ENCODE data around the gene MORN5. TPM values are rescaled to one million over a fixed set of nuclear protein-coding genes. Genes with fewer than 3 reads are reported as not detected.

Gene MORN5
- total and polyA plus RNA-seq, 9 of the 15 experiments (the other 6 are each of a cell fraction or from before 2014, with no cell fraction given) = not detected

GRCh38 chr9:122213589-122214413 lies 54.1 kb downstream of the MORN5 start (continued):
- TF ChIP-seq TAF15 (IDR thresholded peaks at IDR 0.05; ENCODE audit: low read depth, low read length) (no peak), CSDE1 (IDR thresholded peaks at IDR 0.05) (no peak), MAFG (tag; conservative IDR thresholded peaks at IDR 0.05) (no peak), KLF6 (CRISPR knock-in tag; IDR thresholded peaks at IDR 0.05; ENCODE audit: borderline replicate concordance) (no peak), SRSF3 (IDR thresholded peaks at IDR 0.05; ENCODE audit: insufficient read depth, low read length) (no peak), BCL6 (CRISPR knock-in tag; IDR thresholded peaks at IDR 0.05) (no peak), JUND (IDR thresholded peaks at IDR 0.05; ENCODE audit: borderline replicate concordance, low read depth, low read length) (no peak), JUND (tag; IDR thresholded peaks at IDR 0.05; ENCODE audit: borderline replicate concordance, low read depth, low read length) (no peak), FOXO4 (CRISPR knock-in tag; IDR thresholded peaks at IDR 0.05) (no peak), SFPQ (IDR thresholded peaks at IDR 0.05; ENCODE audit: low read depth, low read length) (no peak), CHD2 (IDR thresholded peaks at IDR 0.05; ENCODE audit: low read depth, low read length) (no peak), DNMT1 (IDR thresholded peaks at IDR 0.05) (no peak), ZNF766 (CRISPR knock-in tag; conservative IDR thresholded peaks at IDR 0.05) (no peak), ZNF507 (tag; conservative IDR thresholded peaks at IDR 0.05) (no peak), ATF2 (CRISPR knock-in tag; IDR thresholded peaks at IDR 0.05) (no peak), TBP (optimal IDR thresholded peaks at IDR 0.05; ENCODE audit: low read depth, low read length) (peak; percentile 46), ZSCAN32 (CRISPR knock-in tag; IDR thresholded peaks at IDR 0.05) (no peak), KDM1A (IDR thresholded peaks at IDR 0.05) (no peak)
- TF ChIP-seq, protein P1, sequence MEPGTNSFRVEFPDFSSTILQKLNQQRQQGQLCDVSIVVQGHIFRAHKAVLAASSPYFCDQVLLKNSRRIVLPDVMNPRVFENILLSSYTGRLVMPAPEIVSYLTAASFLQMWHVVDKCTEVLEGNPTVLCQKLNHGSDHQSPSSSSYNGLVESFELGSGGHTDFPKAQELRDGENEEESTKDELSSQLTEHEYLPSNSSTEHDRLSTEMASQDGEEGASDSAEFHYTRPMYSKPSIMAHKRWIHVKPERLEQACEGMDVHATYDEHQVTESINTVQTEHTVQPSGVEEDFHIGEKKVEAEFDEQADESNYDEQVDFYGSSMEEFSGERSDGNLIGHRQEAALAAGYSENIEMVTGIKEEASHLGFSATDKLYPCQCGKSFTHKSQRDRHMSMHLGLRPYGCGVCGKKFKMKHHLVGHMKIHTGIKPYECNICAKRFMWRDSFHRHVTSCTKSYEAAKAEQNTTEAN (CRISPR knock-in tag; IDR thresholded peaks at IDR 0.05) = no peak

Data from K562 (cell line).